ENCODE measurements around the gene CSF2RB. TPM values are rescaled to one million over a fixed set of nuclear protein-coding genes. Genes with fewer than 3 reads are reported as not detected.

The CSF2RB gene
- total RNA-seq, 1 experiment from 2014 or later: not detected

- H2AFZ ChIP-seq: no peak overlapping the region
- CTCF ChIA-PET: no interaction called here
- POLR2A ChIA-PET (ENCODE audit: unreplicated experiment): no interaction called here
- BruUV-seq (replicated peaks): no TSS peak
- H3K27me3 ChIP-seq (ENCODE audit: insufficient read depth, low read depth): no peaks in the 10 kb centered on the region; the same call in 1 of the 2 replicates
- no peaks in the 10 kb centered on the region for H3K4me1 ChIP-seq (replicated peaks; ENCODE audit: insufficient read depth)
- H3K9me2 ChIP-seq (ENCODE audit: insufficient read depth): no peaks in the 10 kb centered on the region
- TF ChIP-seq CTCF (conservative IDR thresholded peaks at IDR 0.05) (no peak), EZH2 (IDR thresholded peaks at IDR 0.05; ENCODE audit: low read depth) (no peak)
- no peak overlapping the region for H3K4me2 ChIP-seq
- H3K9me3 ChIP-seq (ENCODE audit: insufficient read depth, low read depth): 0 out of 2 replicates have a peak, but pooled peaks cover 10% of the 10 kb centered on the region
- H4K20me1 ChIP-seq (ENCODE audit: insufficient read depth): no peaks in the 10 kb centered on the region
- no peak for DNase-seq
- H3K27ac ChIP-seq: no peak overlapping the region
- intact Hi-C loops (cut with micrococcal nuclease; ENCODE audit: unreplicated experiment): no loop called here
- no peaks in the 10 kb centered on the region for H3K79me2 ChIP-seq (ENCODE audit: low read depth)
- H3K4me3 ChIP-seq: no peak overlapping the region
- no peaks in the 10 kb centered on the region for H3F3A ChIP-seq (ENCODE audit: insufficient read depth, low read depth)
- no peaks in the 10 kb centered on the region for H3K36me3 ChIP-seq (ENCODE audit: low read depth)
These were observed 13.2 kb upstream of the CSF2RB start for GRCh38 chr22:36900225-36900624.

- ChIA-PET CTCF (no interaction called here), POLR2A (ENCODE audit: unreplicated experiment) (no interaction called here)
- Histone ChIP-seq H3K79me2 (ENCODE audit: low read depth) (no peaks in the 10 kb centered on the region), H3K4me3 (no peak overlapping the region), H3K36me3 (ENCODE audit: low read depth) (no peaks in the 10 kb centered on the region), H3K4me2 (no peak overlapping the region), H3F3A (ENCODE audit: insufficient read depth, low read depth) (no peaks in the 10 kb centered on the region), H3K9me3 (ENCODE audit: insufficient read depth, low read depth) (0 out of 2 replicates have a peak, but pooled peaks cover 6% of the 10 kb centered on the region), H4K20me1 (ENCODE audit: insufficient read depth) (no peaks in the 10 kb centered on the region), H3K9me2 (ENCODE audit: insufficient read depth) (no peaks in the 10 kb centered on the region), H3K27ac (no peak overlapping the region), H3K27me3 (ENCODE audit: insufficient read depth, low read depth) (no peaks in the 10 kb centered on the region; the same call in 1 of the 2 replicates), H3K4me1 (replicated peaks; ENCODE audit: insufficient read depth) (no peaks in the 10 kb centered on the region), H2AFZ (no peak overlapping the region)
- DNase-seq: no peak
- no TSS peak for BruUV-seq (replicated peaks)
- TF ChIP-seq CTCF (conservative IDR thresholded peaks at IDR 0.05): no peak
- no peak for TF ChIP-seq EZH2 (IDR thresholded peaks at IDR 0.05; ENCODE audit: low read depth)
- intact Hi-C loops (cut with micrococcal nuclease; ENCODE audit: unreplicated experiment): no loop called here
These were observed 12.5 kb upstream of the CSF2RB start for GRCh38 chr22:36900880-36901279.

- no peaks in the 10 kb centered on the region for H4K20me1 ChIP-seq (ENCODE audit: insufficient read depth)
- H2AFZ ChIP-seq: no peak overlapping the region
- H3K79me2 ChIP-seq (ENCODE audit: low read depth): no peaks in the 10 kb centered on the region
- H3K27me3 ChIP-seq (ENCODE audit: insufficient read depth, low read depth): no peaks in the 10 kb centered on the region; the same call in 1 of the 2 replicates
- no TSS peak for BruUV-seq (replicated peaks)
- no peak for TF ChIP-seq CTCF (conservative IDR thresholded peaks at IDR 0.05)
- no peak for TF ChIP-seq EZH2 (IDR thresholded peaks at IDR 0.05; ENCODE audit: low read depth)
- H3K9me2 ChIP-seq (ENCODE audit: insufficient read depth): no peaks in the 10 kb centered on the region
- no peaks in the 10 kb centered on the region for H3K36me3 ChIP-seq (ENCODE audit: low read depth)
- no peaks in the 10 kb centered on the region for H3K9me3 ChIP-seq (ENCODE audit: insufficient read depth, low read depth)
- H3K4me1 ChIP-seq (replicated peaks; ENCODE audit: insufficient read depth): no peaks in the 10 kb centered on the region
- no peak overlapping the region for H3K4me2 ChIP-seq
- DNase-seq: no peak
- H3K27ac ChIP-seq: no peak overlapping the region
- H3F3A ChIP-seq (ENCODE audit: insufficient read depth, low read depth): no peaks in the 10 kb centered on the region
- POLR2A ChIA-PET (ENCODE audit: unreplicated experiment): no interaction called here
- intact Hi-C loops (cut with micrococcal nuclease; ENCODE audit: unreplicated experiment): no loop called here
- H3K4me3 ChIP-seq: no peak overlapping the region
- CTCF ChIA-PET: no interaction called here
These were observed 11.9 kb upstream of the CSF2RB start for GRCh38 chr22:36901411-36902142.
